ENCODE measurements around the gene DCTD.
"Not testable (repeated sequence)": the region's sequence is repeated elsewhere in the genome, so short reads cannot be mapped to it uniquely, and the experiment has no call there.

DCTD gene

DNA sequence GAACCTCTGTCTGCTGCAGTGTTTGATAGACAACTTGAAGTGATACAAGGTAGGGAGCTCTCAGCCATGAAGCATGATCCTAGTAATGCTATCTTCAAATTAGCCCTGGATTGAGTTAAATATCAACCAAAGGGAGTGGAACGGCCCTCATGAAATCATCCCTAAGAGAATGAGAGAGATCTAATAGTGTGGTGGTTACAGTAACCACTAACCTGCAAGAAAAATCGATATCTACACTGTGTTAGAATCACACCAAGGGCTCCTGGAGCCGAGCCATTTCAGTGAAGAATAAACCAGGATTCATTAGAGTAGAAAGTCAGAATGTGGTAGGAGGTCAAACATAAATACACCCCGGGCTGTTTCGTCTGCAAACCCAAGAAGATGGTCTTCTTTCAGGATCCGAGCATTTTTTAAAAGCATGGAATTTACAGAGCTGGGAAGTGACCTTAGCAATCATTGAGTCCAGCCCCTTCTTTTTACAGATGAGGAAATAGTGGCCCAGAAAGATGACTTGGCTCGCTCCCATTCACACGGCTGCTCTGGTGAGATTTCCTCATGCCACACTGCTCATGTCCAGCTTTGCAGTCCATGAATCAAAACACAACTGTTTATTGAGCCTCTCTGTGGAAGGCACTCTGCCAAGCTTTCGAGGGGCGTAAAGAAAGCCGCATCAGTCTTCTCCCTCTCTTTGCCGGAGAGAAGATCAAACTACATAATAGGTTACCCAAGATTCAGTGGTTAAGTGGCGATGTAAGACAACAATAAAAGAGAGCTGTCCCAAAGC lies 5.5 kb upstream of the DCTD start:
- no peak for DNase-seq (ENCODE audit: extremely low read depth in 1 of 2, low read depth in 1 of 2)

DNA sequence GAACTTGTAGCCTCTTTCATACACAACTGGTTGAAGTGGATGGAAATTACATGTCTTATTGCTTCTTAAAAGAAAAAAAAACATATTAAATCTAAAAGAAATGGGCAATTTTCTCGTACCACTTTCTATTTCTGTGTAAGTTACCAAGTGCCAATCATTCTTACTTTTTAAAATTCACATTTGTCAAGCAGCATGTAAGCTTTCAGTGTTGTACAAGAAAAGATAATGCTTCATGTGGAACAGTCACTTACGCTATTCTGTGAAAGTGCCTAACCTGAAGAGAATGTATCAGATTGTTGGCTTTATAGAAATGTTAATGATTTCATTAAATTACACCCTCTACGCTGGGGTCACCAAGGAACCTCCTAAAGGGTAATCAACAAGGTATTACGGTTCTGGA lies 4.4 kb upstream of the DCTD start:
- no peak for DNase-seq (ENCODE audit: extremely low read depth in 1 of 2, low read depth in 1 of 2)

- no peak for DNase-seq (ENCODE audit: extremely low read depth in 1 of 2, low read depth in 1 of 2)
Measured at GRCh38 chr4:182920676-182921075, 3.5 kb upstream of the DCTD start.

GRCh38 chr4:182918791-182919302 lies 1.7 kb upstream of the DCTD start:
- DNase-seq (ENCODE audit: extremely low read depth in 1 of 2, low read depth in 1 of 2) = no peak

DNA sequence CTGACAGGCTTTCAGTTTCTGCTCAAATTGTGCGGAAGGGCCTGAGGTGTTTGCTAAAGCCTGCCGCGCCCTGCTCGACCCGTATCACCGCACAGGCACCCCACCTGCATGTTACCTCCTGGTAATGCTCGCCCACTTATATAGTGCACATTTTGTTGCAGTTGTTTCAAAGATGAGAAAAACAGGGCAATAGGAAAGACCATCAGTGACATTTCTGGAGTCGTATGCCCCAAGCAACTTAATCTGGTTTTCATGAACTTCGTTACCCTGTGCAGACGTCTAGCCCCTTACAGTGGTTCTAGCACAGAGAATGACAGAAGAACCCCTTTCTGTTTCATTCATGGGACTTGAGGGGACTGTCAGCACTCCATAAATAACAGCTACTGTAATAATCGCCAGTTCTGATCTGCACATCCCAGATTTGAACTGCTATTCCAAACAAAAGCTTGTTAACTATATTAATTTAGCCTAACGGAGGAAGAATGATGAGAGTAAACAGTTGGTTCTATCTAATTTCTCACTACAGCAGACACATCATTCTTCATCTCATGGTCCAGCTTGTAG lies 940 bp upstream of the DCTD start:
- no peak for DNase-seq (ENCODE audit: extremely low read depth in 1 of 2, low read depth in 1 of 2)

DNA sequence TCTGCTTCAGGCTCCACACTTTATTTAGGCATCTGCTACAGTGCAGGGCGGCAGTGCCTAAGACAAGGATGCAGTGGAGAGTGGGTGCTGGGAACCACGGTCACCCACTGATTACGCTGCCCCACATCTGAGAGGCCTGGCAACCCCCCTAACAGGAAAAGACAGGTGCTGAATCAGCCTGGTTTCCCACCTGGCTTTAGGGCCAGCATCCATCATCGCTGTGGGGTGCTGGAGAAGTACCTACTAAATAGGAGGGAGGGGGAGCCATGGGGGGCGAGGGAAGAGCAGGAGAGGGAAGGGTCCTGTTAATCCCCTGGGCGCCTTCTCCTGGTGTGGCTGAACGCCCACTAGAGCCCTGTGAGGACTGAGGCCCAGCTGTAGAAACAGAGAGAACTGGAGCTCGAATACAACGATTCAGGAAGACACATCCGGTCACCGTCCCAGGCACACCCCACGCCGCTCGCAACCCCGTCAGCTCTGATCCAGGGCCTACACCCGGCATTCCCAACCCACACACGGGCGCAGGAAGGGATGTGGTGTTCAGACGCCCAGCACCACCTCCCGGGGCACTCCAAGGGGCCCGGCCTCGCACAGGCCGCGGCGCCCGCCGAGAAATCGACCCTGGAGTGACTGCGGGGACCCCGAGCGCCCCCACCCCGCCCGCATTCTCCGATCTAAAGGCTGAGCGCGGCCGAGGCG lies 554 bp downstream of the DCTD start:
- DNase-seq (ENCODE audit: extremely low read depth in 1 of 2, low read depth in 1 of 2) = peak in 1 of 2 donors; percentile 15

DNA sequence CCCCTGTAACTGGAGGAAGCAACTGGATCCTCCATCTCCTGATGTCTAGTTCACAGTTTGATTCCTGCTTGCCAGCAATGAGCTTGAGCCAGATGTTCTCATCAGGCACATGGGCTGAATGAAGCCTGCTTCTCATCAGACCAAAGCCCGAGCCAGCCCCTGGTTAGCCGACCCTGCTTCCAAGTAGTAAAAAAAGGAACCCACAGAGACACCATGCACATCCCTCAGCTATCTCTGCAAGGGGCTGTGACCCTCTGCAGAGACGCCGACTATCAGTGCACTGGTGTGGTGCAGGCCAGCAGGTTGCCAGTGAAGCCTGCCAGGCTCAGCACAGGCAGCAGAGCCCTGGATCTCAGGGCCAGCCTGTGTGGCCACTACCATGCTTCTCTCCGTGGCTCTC lies 2.8 kb downstream of the DCTD start:
- DNase-seq (ENCODE audit: extremely low read depth in 1 of 2, low read depth in 1 of 2) = no peak

DNA sequence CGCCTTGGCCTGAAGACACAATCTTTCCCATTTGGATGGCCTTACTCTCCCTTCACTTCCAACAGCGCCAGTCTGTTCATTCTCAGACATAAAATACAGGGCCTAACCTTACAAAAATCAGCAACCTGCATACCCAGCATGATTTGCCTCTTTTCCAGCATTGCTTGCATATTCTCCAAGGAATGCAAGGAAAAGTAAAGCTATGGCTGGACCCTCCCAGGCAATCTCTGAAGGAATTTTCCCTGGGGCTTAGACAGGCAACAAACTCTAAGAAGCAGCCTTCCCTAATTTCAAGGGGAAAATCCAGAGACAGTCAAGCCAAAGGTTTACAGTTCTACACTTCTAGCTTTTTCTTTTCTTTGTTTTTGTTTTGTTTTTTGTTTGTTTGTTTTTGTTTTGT lies 3.6 kb downstream of the DCTD start:
- DNase-seq (ENCODE audit: extremely low read depth in 1 of 2, low read depth in 1 of 2) = no peak

- DNase-seq (ENCODE audit: extremely low read depth in 1 of 2, low read depth in 1 of 2) = no peak
Measured at GRCh38 chr4:182913036-182913435, 4.2 kb downstream of the DCTD start.

GRCh38 chr4:182908124-182908523 lies 9.1 kb downstream of the DCTD start:
- DNase-seq (ENCODE audit: extremely low read depth in 1 of 2, low read depth in 1 of 2) = no peak

DNA sequence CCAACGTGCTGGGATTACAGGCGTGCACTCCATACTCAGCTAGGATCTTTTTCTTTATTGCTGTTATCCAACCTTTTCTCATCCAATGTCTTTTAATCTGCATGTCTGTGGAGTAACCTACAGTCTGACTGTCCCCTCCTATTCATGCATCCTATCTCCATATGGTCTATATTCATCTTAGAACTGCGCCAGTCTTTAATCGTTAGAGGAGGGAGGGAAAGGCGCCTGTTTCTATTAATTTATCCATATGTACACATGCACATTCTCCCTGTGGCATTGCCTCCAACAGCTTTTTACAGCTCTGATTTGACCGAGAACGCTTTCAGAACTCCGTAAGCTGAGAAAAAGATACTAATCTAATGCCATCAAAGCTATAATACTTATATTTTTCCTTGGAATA lies 9.8 kb downstream of the DCTD start:
- DNase-seq (ENCODE audit: extremely low read depth in 1 of 2, low read depth in 1 of 2) = no peak

DNA sequence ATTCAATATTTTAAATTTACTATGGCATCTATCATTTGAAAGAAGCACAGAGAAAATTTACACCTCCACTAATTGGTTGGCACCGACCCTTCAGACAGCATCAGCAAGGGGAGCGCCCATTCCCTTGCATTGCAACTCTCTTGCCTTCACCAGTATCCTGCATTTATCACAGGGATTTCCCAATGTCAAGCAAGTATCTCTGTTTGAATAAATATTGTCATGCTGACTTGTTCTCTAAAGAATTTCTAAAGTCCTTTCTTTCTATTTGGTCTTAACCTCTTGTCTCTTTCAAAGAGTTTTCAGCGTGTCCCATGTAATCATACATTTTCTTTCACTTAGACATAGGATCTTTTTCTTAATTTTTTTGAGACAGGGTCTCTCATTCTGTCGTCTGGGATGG lies 10.4 kb downstream of the DCTD start:
- no peak for DNase-seq (ENCODE audit: extremely low read depth in 1 of 2, low read depth in 1 of 2)

GRCh38 chr4:182905038-182905437 lies 12.1 kb downstream of the DCTD start:
- no peak for DNase-seq (ENCODE audit: extremely low read depth in 1 of 2, low read depth in 1 of 2)

DNA sequence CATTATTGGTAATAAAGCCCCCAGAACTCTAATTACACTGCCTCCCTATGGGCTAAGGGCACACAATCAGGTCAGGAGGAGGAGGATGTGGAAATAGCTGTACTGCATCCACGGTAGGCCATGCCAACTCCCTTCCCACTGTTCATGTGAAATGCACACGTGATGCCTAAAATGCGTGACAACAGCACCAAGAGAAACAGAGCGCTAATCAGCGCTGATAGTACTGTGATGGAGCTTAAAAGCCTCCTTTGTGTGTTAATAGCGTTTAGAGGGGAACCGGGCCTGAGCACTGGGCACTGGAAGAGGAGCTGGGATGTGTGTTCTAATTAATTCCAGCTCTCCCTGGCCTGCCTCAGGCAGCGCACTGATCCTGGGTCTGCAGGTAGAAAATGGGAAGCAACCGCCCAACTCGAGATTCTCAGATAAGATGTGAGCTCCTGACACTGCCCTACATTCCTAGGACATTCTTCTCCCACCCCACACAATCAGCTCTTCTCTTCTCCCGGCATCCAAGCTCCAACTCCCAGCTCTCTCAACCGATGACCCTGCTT lies 12.9 kb downstream of the DCTD start:
- DNase-seq (ENCODE audit: extremely low read depth in 1 of 2, low read depth in 1 of 2) = no peak

DNA sequence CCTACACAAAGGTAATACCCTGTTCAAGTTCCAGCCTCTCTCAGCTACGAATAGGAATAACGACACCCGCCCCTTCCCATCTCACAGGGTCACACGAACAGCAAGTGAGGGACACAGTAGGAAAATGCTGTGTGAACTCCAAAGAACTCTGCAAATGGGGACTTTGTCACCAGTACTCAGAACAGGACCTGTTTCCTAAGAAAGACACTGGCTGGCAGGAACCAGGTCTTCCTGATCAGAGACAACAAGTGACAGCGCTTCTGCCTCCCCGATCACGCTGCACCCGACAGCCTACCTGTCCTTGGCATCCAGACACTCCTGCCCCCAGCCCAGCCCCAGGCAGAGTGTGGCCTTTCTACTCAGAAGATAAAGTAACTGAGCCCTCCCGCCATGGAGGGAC lies 14.2 kb downstream of the DCTD start:
- no peak for DNase-seq (ENCODE audit: extremely low read depth in 1 of 2, low read depth in 1 of 2)

GRCh38 chr4:182901337-182901736 lies 15.8 kb downstream of the DCTD start:
- DNase-seq (ENCODE audit: extremely low read depth in 1 of 2, low read depth in 1 of 2) = no peak

DNA sequence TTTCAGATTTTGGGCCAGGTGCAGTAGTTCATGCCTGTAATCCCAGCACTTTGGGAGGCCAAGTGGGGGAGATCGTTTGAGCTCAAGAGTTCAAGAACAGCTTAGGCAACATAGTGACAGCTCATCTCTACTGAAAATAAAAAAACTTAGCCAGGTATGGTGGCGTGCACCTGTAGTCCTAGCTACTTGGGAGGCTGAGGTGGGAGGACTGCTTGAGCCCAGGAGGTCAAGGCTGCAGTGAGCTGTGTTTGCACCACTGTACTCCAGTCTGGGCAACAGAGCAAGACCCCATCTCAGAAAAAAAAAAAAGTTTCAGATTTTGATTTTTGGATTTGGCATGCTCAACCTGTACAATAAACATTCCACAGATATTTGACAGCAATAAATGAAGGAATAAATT lies 17.2 kb downstream of the DCTD start:
- not testable (repeated sequence) for DNase-seq (ENCODE audit: extremely low read depth in 1 of 2, low read depth in 1 of 2)

GRCh38 chr4:182898479-182898799 lies 18.7 kb downstream of the DCTD start:
- no peak for DNase-seq (ENCODE audit: extremely low read depth in 1 of 2, low read depth in 1 of 2)

DNA sequence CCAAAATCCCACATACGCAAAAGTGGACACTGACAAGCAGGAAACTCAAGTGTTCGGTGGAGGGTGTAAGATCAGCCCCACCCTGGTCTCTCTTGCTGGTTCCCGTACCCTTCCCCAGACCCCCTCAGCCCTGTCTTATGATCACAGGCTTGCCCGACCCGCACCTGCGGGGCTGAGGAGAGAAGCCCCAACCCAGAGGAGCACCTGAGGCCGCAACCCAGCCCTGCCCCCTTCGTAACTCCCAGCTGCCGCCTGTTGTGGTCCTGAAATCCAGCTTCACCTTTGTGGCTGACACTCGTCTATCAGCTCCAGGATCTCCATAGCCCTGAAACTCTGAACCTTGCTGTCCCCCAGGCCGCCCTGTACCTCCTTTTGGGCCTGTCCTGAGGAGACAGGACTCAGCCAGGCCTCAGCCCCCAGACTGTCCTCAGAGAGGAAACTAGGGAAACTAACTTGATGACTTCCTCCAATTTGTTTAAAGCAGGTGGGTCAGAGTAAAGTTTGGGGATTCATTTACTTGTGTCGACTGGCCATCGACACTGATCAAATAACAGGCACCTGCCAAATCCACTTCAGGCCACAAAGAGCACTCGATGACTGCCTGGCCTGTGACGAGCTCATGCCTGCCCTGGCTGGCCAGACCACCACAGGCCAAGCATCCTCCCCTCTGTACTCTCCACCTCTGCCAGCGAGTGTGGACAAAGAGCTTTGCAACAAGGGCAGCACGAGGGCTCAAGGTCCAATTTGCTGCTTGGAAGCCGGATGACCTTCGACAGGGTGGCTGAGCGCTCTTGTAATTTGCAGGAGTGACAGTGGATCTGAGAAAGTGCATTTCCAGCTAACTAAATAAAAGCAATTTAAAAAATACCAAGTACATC lies 19.3 kb downstream of the DCTD start:
- no peak for DNase-seq (ENCODE audit: extremely low read depth in 1 of 2, low read depth in 1 of 2)

DNA sequence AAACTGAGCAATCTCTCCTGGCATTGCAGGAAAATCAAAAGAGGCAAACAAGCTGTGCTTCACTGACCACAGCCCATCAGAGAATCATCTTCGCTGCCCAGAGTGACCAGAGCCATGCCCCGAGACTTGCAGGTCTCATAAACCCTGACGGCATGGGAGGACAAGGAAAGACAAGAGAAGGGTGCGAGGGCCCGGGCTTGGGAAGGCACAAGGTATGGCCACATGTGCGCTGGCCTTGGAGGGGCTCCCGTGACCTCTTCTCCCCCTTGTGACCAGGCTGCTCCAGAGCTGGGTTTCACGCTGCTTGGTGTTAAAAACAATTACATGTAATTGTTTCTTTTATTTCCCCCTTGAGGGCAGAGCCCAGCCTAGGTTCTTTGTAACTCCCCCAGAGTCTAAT lies 20.8 kb downstream of the DCTD start:
- DNase-seq (ENCODE audit: extremely low read depth in 1 of 2, low read depth in 1 of 2) = no peak

GRCh38 chr4:182895791-182896292 lies 21.3 kb downstream of the DCTD start:
- DNase-seq (ENCODE audit: extremely low read depth in 1 of 2, low read depth in 1 of 2) = no peak

Data from activated CD8-positive, alpha-beta memory T cell treated with anti-CD3 and anti-CD28 coated beads for 1 hour (primary cell).